Hematopoietic multipotent progenitor cell treated with erythropoietin and hydrocortisone succinate and interleukin-3 and kit ligand, for 8 days (in vitro differentiated cells): ENCODE measurements around the gene SFT2D1.

Experiments
- DNase-seq: peaks from one replicate; pipeline ENCODE4 v3.0.0-alpha.2; 2015

SFT2D1 gene

DNA sequence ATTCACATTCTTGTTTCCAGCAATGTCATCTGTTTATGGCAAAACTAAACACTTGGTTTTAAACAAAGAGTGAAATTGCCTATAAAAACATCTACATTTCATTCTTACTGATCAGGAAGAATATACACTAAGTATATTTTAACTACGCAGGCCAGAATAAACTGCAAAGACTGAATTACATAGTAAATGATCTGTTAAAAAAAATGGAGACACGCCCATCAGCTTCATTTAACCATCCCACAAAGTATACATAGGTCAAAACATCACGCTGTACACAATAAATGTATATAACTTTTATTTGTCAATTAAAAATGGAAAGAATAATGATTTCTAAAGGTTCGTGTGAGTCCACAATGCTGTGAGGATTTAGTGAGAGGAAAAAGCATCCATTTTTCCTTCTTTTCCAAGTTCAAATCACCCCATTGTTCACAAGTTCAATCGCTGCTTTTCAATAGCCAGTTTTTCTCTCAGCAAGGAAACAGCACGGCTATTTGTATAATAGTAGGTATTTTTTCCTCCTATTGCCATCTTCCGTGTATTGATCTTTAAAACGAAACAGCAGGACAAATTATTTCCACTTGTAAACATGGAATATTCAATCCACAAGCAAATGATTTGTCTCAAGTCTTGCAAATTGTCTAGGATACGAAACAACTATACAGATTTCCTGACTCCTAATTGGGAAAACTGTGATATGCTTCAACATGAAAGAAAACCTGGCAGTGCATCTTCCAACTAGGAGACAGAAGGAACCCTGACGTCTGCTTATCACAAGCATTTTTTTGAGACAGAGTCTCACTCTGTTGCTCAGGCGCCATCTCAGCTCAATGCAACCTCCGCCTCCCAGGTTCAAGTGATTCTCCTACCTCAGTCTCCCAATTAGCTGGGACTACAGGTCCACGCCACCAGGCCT is 10.6 kb downstream of the SFT2D1 start:
- no peak for DNase-seq

DNA sequence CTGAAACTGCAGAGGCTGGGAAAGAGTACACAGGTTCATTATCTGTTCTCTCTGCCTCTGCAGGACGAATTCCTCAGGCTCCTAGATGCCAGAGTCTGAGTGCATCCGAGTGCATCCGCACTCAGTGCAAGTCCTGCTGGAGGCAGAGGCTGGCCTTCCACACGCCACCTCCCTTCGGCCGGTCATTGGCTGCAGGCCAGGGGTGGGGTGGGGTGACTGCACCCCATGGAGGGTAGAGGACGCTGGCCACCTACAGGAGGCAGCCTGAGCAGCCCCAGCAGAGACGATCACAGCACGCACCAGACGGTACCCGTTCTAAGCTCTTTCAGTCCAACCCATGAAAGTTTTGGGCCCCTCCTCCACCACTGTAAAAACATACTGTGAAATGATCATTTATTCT is 11.7 kb downstream of the SFT2D1 start:
- peak; percentile 22 for DNase-seq

DNA sequence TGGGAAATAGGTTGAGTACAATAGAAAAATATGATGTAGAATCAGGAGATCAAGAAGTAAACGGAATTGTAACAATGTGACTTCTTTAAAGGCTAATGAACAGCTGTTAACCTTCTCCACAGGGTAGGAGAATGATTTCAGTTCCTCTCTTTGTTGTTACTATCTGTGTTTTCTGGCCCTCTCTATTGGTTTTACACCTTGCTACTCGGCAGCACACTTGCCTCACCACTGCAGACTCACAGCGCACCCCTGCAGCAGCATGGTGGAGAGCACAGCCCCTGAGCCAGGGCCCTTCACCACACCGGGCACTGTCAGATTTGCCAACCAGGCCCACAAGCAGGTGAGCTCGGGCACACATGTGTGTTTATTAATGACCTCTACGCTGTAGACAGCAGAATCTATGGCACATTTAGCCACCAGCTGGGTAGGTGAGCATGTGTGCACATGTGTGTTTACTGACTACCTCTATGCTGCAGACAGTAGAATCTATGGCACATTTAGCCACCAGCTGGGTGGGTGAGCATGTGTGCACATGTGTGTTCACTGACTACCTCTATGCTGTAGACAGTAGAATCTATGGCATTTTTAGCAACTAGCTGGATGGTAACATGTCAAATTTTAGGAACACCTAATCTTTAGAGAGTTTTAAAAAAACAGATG is 16.8 kb downstream of the SFT2D1 start:
- no peak for DNase-seq

DNA sequence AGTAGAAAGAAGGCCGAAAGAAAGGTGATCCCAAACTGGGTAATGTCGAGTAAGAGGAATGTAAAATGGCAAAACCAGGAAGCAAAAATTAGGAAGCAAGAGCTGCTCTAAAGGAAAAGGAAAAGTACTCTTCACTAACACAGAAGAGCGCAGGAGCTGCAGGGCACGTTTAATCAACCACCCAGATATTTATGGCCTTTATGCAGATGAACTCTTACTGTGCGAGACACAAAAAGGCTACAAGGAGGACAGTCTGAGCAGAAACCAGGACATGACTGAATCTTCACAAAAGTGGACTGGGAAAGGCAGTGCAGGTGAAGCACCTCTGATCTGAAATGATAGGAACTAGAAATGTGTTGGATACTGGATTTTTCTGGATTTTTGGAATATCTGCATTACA is 18.9 kb downstream of the SFT2D1 start:
- no peak for DNase-seq

DNA sequence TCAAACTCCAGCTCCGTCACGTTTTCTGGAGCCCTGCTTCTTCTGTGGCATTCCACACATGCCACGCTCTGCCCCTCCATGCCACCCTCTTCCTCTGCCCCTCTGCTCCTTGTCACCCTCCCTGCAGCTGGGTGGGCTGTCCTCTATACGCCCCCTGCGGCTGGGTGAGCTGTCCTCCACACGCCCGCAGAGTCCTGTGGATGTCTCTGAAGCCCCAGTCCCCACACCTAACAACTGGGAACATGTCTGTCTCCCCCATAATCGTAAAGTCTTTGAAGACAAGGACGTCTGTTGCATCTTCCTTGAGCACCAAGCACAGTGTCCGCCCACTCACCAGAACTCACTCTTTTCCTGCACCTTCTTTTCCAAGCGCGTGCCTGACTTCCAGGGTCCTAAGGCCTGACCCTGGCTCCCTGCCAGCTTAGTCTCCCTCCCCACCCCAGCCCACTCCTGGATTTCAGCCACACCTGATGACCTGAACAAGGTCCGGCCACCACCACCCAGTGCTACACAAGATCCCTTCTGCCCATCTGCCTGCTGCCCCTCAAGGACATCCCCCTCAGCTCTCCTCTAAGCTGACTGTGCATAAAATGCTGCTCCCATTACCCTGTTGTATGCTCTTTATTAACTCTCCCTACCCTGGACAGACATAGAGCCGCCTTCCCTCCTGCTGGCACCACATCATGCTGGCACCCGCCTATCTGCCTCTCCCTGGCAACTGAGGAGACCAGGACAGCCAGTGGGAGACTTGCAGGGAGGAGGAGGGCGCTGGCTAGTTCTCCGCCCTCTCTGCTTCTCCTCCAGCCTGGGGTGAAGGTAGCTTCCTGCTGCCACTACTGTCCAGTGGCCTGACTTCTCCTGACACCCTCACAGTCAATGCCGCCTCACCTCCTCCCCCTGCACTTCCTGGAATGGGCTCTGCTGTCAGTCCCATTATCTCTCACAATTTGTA is 23.4 kb downstream of the SFT2D1 start:
- peak; percentile 34 for DNase-seq

DNA sequence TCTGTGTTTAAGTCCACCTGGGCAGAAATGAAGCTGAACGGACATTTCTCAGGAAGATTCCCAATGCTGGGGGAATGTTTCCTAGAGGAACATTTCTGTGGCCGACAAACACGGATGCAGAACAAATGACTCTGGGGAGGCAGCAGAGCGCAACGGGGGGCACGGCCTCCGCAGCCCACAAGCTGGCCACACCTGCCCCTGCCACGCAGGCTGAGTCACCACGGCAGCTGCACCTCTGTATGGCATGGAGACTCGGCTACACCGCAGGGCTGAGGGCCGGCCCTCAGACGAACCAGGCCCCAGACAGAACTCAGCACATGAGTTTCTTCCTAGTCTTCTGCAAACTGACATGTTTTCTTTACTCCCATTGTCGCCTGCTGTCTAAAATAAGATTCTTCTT is 24.1 kb downstream of the SFT2D1 start:
- DNase-seq, result no peak

DNA sequence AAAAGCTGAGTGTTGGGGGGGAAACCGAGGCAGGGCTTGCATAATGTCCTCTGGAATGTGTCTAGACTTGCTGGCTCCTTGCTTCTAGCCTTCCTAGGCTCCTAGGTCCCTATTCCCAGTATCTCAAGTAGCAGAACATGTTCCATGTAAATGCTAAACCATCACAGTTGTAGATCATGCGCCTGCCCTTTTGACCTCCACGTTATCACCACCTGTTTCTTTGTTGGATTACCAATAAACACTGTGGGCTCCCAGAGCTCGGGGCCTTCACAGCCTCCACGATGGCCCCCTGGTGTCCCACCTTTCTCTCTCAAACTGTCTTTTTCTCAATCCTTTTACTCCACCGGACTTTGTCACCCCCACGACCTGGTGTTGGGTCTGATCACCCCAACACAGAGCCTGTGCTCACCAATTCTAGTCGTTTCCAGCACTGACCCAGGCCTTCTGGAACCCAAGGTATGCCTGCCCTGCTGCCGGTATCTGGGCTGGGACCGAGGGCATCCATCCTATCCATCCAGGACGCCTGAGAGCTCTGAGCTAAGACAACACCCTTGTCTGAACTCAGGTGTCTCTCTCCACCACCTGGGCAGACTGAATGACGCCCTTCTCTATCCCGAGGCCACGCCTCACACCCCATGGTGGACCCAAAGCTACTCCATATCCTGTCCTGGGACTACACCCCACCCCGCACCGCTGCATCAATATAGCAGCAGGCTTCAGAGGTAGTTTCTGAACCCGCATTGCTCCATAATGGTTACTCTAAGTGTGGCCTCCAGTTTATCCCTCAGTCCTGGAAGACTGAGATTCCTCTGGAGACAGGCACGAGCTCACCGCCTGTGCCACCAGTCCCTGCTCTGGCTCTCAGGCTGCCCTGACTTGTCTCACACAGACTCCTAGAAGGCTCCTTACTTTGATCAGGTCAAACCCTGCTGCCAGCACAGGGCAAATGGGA is 24.8 kb downstream of the SFT2D1 start:
- no peak for DNase-seq

DNA sequence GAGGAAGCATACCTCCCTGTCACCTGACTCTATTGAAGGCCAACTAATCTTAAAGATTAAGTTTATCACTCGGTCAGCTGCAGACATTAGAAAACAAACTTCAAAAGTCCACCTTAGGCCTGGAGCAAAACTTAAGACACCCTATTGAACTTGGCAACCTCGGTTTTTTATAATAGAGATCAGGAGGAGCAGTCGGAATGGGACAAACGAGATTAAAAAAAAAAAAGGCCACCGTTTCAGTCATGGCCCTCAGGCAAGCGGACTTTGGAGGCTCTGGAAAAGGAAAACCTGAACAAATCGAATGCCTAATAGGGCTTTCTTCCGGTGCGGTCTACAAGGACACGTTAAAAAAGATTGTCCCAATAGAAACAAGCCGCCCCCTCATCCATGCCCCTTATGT is 26.9 kb downstream of the SFT2D1 start:
- DNase-seq, result no peak

DNA sequence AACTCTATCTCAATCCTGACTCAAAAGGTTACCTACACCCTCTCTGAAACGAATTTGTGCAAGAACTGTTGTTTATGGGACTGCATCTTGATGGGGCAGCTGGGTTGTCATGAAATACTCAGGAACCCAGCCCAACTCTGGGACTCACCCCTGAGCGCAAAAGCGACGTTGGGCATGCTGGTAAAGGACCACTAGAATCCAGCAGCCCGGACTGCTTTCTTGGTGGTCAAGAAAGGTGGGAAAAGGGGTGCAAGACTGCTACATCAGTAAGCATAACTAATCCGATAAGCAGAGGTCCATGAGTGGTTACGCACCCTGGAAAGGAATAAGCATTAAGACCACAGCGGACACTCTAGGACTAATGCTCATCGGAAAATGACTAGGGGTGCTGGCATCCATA is 27.9 kb downstream of the SFT2D1 start:
- no peak for DNase-seq

DNA sequence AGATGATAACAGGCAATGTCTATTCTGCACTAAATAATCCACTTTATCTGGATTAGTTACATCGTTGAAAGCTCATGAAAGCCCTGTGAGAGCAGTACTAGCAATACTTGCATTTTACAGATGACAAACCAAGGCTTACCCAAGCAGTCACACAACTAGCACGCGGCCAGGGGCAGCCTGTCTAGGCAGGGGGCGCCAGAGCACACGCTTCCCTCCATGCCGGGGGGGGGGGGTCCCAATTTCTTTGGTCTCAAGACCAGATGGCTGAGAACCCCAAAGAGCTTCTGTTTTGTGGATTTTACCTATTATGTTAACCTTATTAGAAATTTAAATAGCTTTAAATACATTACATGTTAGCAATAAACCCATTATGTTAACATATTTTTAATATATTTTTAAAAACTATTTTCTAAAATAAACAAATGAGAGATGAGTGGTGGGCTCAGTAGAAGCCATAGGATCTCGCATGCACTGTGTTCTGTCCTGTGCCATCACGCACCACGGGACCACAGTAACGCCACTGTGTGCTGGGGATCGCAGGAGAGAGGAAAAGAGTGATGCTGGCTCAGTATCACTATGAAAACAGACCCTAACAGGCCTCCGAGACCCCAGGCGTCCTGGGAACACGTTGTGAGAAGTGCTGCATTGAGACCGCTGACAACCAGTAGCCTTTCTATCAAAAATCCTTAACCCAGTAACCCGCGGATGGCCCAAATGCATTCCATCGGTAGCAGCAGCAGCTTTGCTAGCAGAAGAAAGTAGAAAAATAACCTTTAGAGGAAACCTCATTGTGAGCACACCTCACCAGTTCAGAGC is 28.9 kb downstream of the SFT2D1 start:
- peak; percentile 59 for DNase-seq

DNA sequence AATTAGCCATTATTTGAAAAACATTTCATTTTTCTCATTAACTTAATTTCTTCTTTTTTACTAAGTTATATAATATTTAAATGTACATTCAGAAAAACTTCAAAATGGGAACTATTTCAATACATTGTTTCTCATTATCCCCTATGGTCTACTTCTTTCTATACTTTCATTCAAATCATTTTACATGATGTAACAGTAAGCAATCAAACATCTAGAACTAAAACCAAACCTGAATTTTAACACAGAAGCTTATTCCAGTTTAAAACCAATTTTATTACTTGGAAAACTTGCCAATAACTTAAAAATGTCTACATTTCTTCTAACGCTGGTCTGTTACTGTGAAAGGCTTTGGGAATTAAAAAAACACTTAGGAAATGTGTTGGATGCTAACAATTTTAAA is 29.5 kb downstream of the SFT2D1 start:
- DNase-seq, result no peak

DNA sequence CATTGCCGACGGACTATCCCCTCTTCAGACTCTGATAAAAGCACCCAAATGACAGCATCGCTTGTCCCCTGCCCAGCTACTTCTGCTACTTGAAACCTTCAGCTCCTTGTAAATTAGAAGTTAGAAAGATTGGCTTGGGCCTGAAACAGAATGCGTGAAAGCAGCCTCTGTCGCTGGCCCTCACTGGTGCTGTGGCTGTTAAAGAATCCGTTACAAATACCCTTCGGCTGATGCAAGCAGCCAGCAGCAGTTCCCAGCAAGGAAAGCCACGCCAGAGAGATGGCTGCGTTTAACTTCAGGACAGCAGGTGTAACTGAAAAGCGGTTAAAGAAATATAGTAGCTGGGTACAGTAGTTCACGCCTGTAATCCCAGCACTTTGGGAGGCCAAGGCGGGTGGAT is 31.7 kb downstream of the SFT2D1 start:
- no peak for DNase-seq

DNA sequence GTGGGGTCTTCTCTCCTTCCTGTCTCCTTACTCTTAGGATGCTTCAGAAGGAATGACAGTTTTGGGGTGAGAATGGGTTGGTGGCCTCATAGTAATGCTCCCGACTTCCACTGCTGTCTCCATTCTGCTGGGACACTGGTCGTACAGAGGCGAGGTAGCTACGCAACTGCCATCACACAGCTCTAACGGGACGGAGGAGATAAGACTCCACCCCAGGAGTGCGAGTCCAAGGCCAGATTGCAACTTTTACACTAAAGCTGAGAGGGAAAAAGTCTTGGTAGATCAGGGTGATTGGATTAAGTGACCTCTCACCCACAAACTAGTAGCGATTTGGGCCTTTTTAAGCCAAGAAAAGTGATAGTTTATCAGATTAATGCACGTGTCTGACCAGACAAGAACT is 32.4 kb downstream of the SFT2D1 start:
- DNase-seq, result no peak

DNA sequence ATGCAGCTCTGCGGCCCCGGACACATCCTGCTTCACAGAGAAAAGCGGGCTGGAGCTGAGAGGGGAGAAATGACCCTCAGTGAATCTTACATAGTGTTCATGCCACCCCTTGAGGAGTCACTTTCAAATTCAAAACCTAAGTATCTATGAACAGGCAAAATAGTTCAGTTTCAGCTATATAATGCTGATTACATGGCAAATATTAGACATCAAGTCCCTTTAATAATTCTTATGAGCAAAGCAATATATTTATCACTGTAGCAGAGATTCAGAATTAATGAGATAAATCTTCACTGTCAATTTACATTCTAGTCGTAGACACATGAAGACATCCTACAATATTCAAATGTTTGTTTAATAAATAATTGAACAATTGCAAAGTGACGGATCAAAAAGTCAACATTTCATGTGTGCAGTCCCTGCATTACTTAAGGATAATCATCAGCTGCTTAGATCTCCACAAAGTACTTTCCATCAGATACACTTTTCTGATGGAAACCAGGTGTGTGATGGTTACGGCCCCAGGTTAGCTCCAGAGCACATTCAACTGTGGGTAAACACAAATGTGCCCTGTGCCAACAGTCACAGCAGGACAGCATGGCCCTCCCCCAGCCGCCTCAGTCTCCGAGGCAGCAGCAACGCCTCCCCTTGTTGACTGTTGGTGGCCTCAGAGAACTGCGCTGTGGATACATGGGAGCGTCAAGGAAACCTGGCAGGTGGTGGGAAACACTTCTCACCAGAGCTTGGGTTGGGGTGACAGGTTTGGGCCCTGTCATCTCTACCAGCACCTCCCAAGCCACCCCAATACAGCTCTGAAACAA is 33.4 kb downstream of the SFT2D1 start:
- DNase-seq, result no peak

DNA sequence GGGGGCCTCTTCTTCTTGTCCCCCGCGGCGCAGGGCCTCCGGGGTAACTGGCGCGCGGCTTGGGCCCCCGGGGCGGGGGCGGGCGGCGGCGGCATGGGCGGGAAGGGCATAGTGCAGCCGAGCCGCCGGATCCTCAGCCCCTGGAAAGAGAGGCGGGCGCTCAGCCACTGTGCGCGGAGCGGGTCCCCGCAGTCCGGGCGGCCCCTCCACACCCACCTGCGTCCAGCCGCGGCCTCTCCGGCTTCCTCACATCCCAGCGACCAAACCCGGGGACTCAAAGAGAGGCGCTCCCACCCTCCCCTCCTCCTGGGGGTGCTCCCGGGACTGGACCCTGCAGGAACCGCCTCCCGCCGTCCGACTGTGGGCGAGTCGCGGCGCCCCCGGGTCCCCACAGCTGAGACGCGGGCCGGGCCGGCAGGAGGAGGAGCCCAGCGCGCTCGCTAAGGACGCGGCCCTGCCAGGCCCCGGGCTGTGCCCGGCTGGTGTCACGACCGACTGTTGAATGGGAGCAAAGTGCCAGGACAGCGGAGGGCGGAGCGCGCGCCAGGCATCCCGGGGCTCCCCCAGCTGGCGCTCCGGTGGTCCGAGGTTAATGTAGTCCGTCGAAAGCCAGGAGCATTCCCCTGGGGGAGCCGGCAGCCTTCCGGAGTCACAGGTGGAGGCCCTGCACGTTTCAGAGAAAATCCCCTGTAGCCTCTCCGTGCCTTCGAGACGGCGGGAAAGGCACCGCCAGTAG is 34.1 kb downstream of the SFT2D1 start, which contains the start of gene PRR18:
PRR18 (minus strand) TSS at position 360 of the 736 bp plus-strand sequence; CDS start at position 110, 250 bp downstream.
- no peak for DNase-seq

DNA sequence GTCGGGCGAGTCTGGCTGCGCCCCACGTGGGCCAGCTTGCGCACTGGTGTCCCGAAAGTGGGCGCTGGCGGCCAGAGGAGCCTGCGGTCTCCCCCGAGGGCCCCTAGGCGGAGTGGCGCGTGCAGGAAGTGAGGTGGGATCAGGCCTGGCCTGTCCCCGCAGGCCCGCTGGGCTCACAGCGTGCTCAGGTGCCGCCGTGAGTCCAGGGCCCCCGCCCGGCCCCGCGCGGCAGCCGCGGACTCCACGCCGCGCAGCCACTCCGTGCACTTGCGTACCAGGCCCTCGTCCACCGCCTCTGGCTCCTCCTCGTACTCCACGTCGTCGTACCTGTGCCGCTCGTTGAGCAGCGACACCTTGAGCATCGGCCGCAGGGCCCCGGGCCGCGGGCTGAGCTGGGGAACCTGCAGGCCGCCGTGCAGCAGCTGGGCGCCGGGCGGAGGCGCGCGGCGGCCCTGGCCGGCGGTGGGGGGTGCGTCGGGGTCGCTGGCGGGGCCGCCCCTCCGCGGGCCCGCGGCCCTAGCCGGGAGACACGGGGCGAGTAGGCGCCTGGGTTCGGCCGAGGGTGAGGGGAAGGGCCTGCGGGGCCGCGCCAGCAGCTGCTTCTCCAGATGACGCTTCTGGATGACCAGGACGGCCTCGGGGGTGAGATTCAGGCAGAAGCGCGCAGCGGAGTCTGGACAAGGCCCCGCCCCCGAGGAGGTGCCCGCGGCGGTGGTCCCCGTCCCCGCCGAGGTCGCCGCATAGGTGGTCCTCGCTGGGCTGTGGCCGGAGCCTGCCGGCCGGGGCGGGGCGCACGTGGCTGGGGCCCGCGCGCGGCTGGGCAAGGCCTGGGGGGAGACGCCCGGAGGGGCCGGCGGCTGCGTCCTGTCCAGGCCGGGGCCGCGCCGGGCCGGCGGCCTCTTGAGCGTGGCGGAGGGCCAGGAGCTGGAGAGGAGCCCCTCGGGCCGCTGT is 35.0 kb downstream of the SFT2D1 start:
- DNase-seq, result no peak

DNA sequence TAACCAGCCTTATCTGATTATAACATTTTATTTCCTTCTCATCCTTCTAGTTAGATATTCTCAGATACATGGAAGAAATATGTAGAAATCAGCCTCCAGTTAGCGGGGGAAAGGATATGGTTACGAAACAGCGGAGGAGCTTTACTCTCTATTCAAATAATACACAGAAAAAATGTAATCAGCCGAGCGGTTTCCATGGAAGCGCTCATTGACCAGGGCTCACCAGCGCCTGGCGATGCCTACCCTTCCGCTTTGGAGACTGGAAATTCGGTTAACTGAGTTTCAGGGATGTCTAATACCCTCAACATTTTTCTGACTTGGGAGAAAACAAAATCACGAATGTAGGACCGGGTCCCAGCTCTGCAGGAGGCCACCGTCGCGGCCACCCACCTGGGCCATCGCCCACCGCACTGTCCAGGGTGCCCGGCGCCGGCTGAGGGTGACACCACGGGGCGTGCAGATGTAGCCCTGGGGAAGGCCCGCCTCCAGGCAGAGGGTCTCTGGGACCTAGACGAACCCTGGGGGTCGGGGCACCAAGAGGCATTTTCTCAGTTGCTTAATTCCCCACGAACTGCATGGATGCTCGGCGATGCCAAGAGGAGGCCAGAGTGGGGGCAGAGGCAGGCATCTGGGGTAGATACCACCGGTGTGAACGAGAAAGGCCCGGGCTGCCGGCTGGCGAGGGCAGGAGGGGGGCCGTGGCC is 35.8 kb downstream of the SFT2D1 start:
- DNase-seq, result no peak
